HCT116 (cell line): ENCODE measurements around the gene LUC7L2. TPM values are rescaled to one million over a fixed set of nuclear protein-coding genes. Genes with fewer than 3 reads are reported as not detected.
A peak's percentile ranks its signal among the peaks of the same experiment; 100 is the strongest.

Experiments
- ATAC-seq: fragments of 200-7000 bp; cut with Tn5 transposase; 2 replicates; pipeline ENCODE4 v1.9.1; 2020; ENCODE audit warnings: mild to moderate bottlenecking, moderate library complexity
- BruUV-seq: library from RNA; stranded (reverse); fragments of 400-500 nt; replicated peaks from 2 replicates; lab custom pipeline; 2021; lab: Mats Ljungman, UMichigan
- CTCF ChIA-PET: fragments of 300-600 bp; sonication (Branson Sonifier 250); formaldehyde crosslinking; loops from one replicate; lab custom pipeline; 2021; ENCODE audit warnings: antibody characterized with exemption; lab: Charles Lee
- POLR2A ChIA-PET: fragments of 300-600, 350-600 bp; sonication (Branson Sonifier 250); formaldehyde crosslinking; loops from one replicate; lab custom pipeline; 2021; ENCODE audit warnings: antibody characterized with exemption; lab: Charles Lee
- RAD21 ChIA-PET, 2 experiments: fragments of 300-600 bp; sonication (Branson Sonifier 250); formaldehyde crosslinking; loops; one replicate each; lab custom pipeline; 2023; ENCODE audit warnings: low total read pairs in 2 of 2; ENCODE audit not compliant: uncharacterized antibody in 2 of 2, unreplicated experiment in 2 of 2, low non-redundant PET in 1 of 2; lab: Charles Lee
- DNase-seq: peaks from one replicate; pipeline ENCODE4 v3.0.0-alpha.2; 2010; ENCODE audit warnings: low read depth, low spot score
- H2AFZ ChIP-seq: fragments of 200-600 bp; shearing (Covaris generic), sonication (generic); 2 replicates; pipeline ENCODE4 v1.6.1; 2017; ENCODE audit warnings: low read depth, mixed run types, mixed read lengths, antibody characterized with exemption, low read length; ENCODE audit not compliant: poor library complexity, severe bottlenecking
- H3K27ac ChIP-seq: 2 replicates; pipeline ENCODE4 v1.5.1; 2012; ENCODE audit warnings: low read depth, low read length
- H3K27me3 ChIP-seq: fragments of 200-600 bp; sonication (generic); 2 replicates; pipeline ENCODE4 v1.6.1; 2016; ENCODE audit warnings: mixed run types, low read length, mixed read lengths; ENCODE audit not compliant: insufficient read depth
- H3K36me3 ChIP-seq, 2 experiments: fragments of 200-500 bp in 1 of 2; fragments of 200-600 bp in 1 of 2; sonication (Bioruptor generic) in 1 of 2; sonication (generic) in 1 of 2; 2 replicates each; pipeline versions ENCODE4 v1.5.1 to v1.6.1; 2014 to 2016; ENCODE audit warnings: low read length in 2 of 2, inconsistent platforms in 1 of 2, mixed read lengths in 1 of 2, mixed run types in 1 of 2; ENCODE audit not compliant: insufficient read depth in 2 of 2, control insufficient read depth in 1 of 2
- H3K4me1 ChIP-seq, 2 experiments: fragments of 200-600 bp in 1 of 2; sonication (generic) in 1 of 2; 2 replicates each; pipeline versions ENCODE4 v1.5.1 to v1.6.1; 2012 to 2017; ENCODE audit warnings: low read length in 2 of 2, inconsistent platforms in 1 of 2, mild to moderate bottlenecking in 1 of 2, mixed read lengths in 1 of 2, mixed run types in 1 of 2, moderate library complexity in 1 of 2; ENCODE audit not compliant: insufficient read depth in 2 of 2, control insufficient read depth in 1 of 2
- H3K4me2 ChIP-seq: fragments of 200-600 bp; sonication (generic); 2 replicates; pipeline ENCODE4 v1.6.1; 2017; ENCODE audit warnings: mixed run types, low read length, mixed read lengths
- H3K4me3 ChIP-seq, 2 experiments: fragments of 200-600 bp in 1 of 2; sonication (generic) in 1 of 2; replicated peaks in 1 of 2; 2 replicates each; pipeline ENCODE4 v1.5.1; 2011 to 2016; ENCODE audit warnings: low read length in 2 of 2, control low read depth in 1 of 2, low read depth in 1 of 2, mild to moderate bottlenecking in 1 of 2, mixed read lengths in 1 of 2, mixed run types in 1 of 2
- H3K79me2 ChIP-seq: fragments of 200-600 bp; sonication (generic); 2 replicates; pipeline ENCODE4 v1.6.1; 2017; ENCODE audit warnings: mild to moderate bottlenecking, mixed run types, low read length, moderate library complexity, mixed read lengths; ENCODE audit not compliant: insufficient read depth
- H3K9ac ChIP-seq: fragments of 200-600 bp; sonication (generic); 2 replicates; pipeline ENCODE4 v1.6.1; 2016; ENCODE audit warnings: low read length, mixed read lengths
- H3K9me2 ChIP-seq: fragments of 200-600 bp; sonication (generic), shearing (Covaris generic); 2 replicates; pipeline ENCODE4 v1.6.1; 2017; ENCODE audit warnings: mixed run types, mild to moderate bottlenecking, moderate library complexity; ENCODE audit not compliant: insufficient read depth
- H3K9me3 ChIP-seq, 2 experiments: fragments of 200-500 bp in 1 of 2; fragments of 200-600 bp in 1 of 2; sonication (Bioruptor generic) in 1 of 2; sonication (generic) in 1 of 2; 2 replicates each; pipeline ENCODE4 v1.6.1; 2014 to 2017; ENCODE audit warnings: low read length in 2 of 2, mixed read lengths in 2 of 2, inconsistent platforms in 1 of 2, low read depth in 1 of 2, mild to moderate bottlenecking in 1 of 2, mixed run types in 1 of 2, moderate library complexity in 1 of 2; ENCODE audit not compliant: control insufficient read depth in 1 of 2, insufficient read depth in 1 of 2
- H4K20me1 ChIP-seq: fragments of 200-600 bp; sonication (generic), shearing (Covaris generic); 2 replicates; pipeline ENCODE4 v1.6.1; 2017; ENCODE audit warnings: mixed run types, mild to moderate bottlenecking, moderate library complexity; ENCODE audit not compliant: insufficient read depth
- CEBPB ChIP-seq: IDR thresholded peaks from 2 replicates; pipeline ENCODE4 v1.6.1; 2012; ENCODE audit warnings: low read depth
- CTCF ChIP-seq, 3 experiments: fragments of 200-600 bp in 1 of 3; sonication (generic) in 1 of 3; IDR thresholded peaks in 2 of 3; conservative IDR thresholded peaks in 1 of 3; 2 replicates each; pipeline ENCODE4 v1.5.1; 2012 to 2017; ENCODE audit warnings: low read depth in 2 of 3, low read length in 2 of 3, antibody characterized with exemption in 1 of 3, borderline replicate concordance in 1 of 3, control low read depth in 1 of 3, mild to moderate bottlenecking in 1 of 3, mixed read lengths in 1 of 3, mixed run types in 1 of 3, moderate library complexity in 1 of 3; ENCODE audit not compliant: insufficient read depth in 1 of 3
- ELF1 ChIP-seq: IDR thresholded peaks from 2 replicates; pipeline ENCODE4 v1.6.1; 2012; ENCODE audit warnings: low read depth, borderline replicate concordance
- EZH2 ChIP-seq: fragments of 200-600 bp; sonication (generic); IDR thresholded peaks from 2 replicates; pipeline ENCODE4 v1.6.1; 2017; ENCODE audit warnings: antibody characterized with exemption, mixed run types
- FOSL1 ChIP-seq: IDR thresholded peaks from 2 replicates; pipeline ENCODE4 v1.6.1; 2012; ENCODE audit warnings: low read depth
- MAX ChIP-seq: IDR thresholded peaks from 2 replicates; pipeline ENCODE4 v1.6.1; 2012
- POLR2A ChIP-seq: IDR thresholded peaks from 2 replicates; pipeline ENCODE4 v1.7.0; 2011; ENCODE audit warnings: borderline replicate concordance; ENCODE audit not compliant: insufficient read depth, insufficient read length; ENCODE audit errors: extremely low read depth
- RAD21 ChIP-seq: IDR thresholded peaks from 2 replicates; pipeline ENCODE4 v1.6.1; 2012; ENCODE audit warnings: low read depth, mild to moderate bottlenecking
- REST ChIP-seq: IDR thresholded peaks from 2 replicates; pipeline ENCODE4 v1.6.1; 2012; ENCODE audit warnings: low read depth
- SP1 ChIP-seq: IDR thresholded peaks from 2 replicates; pipeline ENCODE4 v1.6.1; 2012; ENCODE audit warnings: low read depth
- intact Hi-C: fragments of 100-400 bp; cut with micrococcal nuclease; formaldehyde crosslinking; loops from 2 replicates; pipeline ENCODE4 v1.10.0; 2022
- total RNA-seq: library from RNA; stranded (reverse); gene quantifications from one replicate; pipeline ENCODE4 v1.2.1, GENCODE V29; 2021; ENCODE audit not compliant: unreplicated experiment

LUC7L2 gene
- total RNA-seq, 1 experiment from 2014 or later = 98.8 TPM

- TF ChIP-seq REST = no peak
- no peak for TF ChIP-seq ELF1
- no peak for TF ChIP-seq SP1
- TF ChIP-seq POLR2A = no peak
- no peak for TF ChIP-seq CEBPB
Observed at GRCh38 chr7:139360948-139361307, 1.2 kb downstream of the LUC7L2 start (continued).

GRCh38 chr7:139361523-139361922 is 1.8 kb downstream of the LUC7L2 start:
- CTCF ChIA-PET = no interaction called here
- DNase-seq = no peak
- POLR2A ChIA-PET = no interaction called here
- RAD21 ChIA-PET = no interaction called here
- Histone ChIP-seq H2AFZ (no peak overlapping the region), H3K9me3 (no peaks in the 10 kb centered on the region), H3K4me2 (peak overlapping the region; percentile 76), H3K4me1 (peaks cover 16 to 22% of the 10 kb centered on the region in 2 experiments; a peak in 3 of 4 replicates), H4K20me1 (peaks cover 19% of the 10 kb centered on the region; the same call in 1 of the 2 replicates), H3K9ac (peak overlapping the region; percentile 99), H3K79me2 (peaks cover 81% of the 10 kb centered on the region), H3K9me2 (no peaks in the 10 kb centered on the region), H3K36me3 (peaks cover 11 to 13% of the 10 kb centered on the region in 2 experiments), H3K27ac (peak overlapping the region; percentile 98; the same call in 1 of the 2 replicates), H3K27me3 (no peaks in the 10 kb centered on the region), H3K4me3 (peak overlapping the region; percentile 67 to 91)
- TF ChIP-seq CTCF (IDR thresholded peaks at IDR 0.05 in 2 of 3, conservative IDR thresholded peaks at IDR 0.05 in 1 of 3; ENCODE audit: borderline replicate concordance in 1 of 3, insufficient read depth in 1 of 3, low read depth in 2 of 3, low read length in 2 of 3) (no peak), MAX (no peak), SP1 (no peak), CEBPB (no peak), EZH2 (no peak), RAD21 (no peak), FOSL1 (no peak)
- no peak for ATAC-seq
- intact Hi-C loops = no loop called here
- no TSS peak for BruUV-seq
